ENCODE data around the gene IMPDH1.

GRCh38 chr7:128427289-128427891 lies 17.6 kb upstream of the IMPDH1 start:
- TF ChIP-seq GATA2 (IDR thresholded peaks at IDR 0.05; ENCODE audit: low read depth, low read length) (no peak), GATA3 (IDR thresholded peaks at IDR 0.05; ENCODE audit: low read depth, low read length) (no peak)

Data from SH-SY5Y (cell line).